GM12891 (cell line): ENCODE measurements around the gene AMELY. TPM values are rescaled to one million over a fixed set of nuclear protein-coding genes. Genes with fewer than 3 reads are reported as not detected.

Experiments used
- DNase-seq: peaks from one replicate; pipeline ENCODE4 v3.0.0; 2011; ENCODE audit warnings: low spot score; ENCODE audit not compliant: insufficient read length
- FAIRE-seq: peaks from 2 replicates; lab custom pipeline; 2011; peaks lifted over from hg19 to GRCh38; lab: Jason Lieb, UNC
- PAX5 ChIP-seq: IDR thresholded peaks from 2 replicates; pipeline ENCODE4 v1.6.1; 2011; ENCODE audit warnings: low read length, moderate library complexity, mild to moderate bottlenecking; ENCODE audit not compliant: insufficient read depth, severe bottlenecking
- POLR2A ChIP-seq: IDR thresholded peaks from 2 replicates; pipeline ENCODE4 v1.6.1; 2011; ENCODE audit warnings: low read depth, low read length, control low read depth
- POLR2AphosphoS5 ChIP-seq: IDR thresholded peaks from 2 replicates; pipeline ENCODE4 v1.6.1; 2011; ENCODE audit warnings: low read depth, low read length, control low read depth
- POU2F2 ChIP-seq: IDR thresholded peaks from 2 replicates; pipeline ENCODE4 v1.6.1; 2011; ENCODE audit warnings: low read depth, mild to moderate bottlenecking, control low read depth, low read length, moderate library complexity
- SPI1 ChIP-seq: IDR thresholded peaks from 2 replicates; pipeline ENCODE4 v1.6.1; 2011; ENCODE audit warnings: low read depth, low read length, control low read depth
- TAF1 ChIP-seq: IDR thresholded peaks from 2 replicates; pipeline ENCODE4 v1.6.1; 2011; ENCODE audit warnings: low read depth, low read length, control low read depth
- polyA plus RNA-seq: library from polyadenylated mRNA; unstranded; fragments of >200 nt; gene quantifications from one replicate; pipeline ENCODE4 v1.2.1, GENCODE V29; 2012; ENCODE audit warnings: low read depth, missing spikeins, inconsistent platforms; ENCODE audit not compliant: missing spikeins

The AMELY gene, protein sequence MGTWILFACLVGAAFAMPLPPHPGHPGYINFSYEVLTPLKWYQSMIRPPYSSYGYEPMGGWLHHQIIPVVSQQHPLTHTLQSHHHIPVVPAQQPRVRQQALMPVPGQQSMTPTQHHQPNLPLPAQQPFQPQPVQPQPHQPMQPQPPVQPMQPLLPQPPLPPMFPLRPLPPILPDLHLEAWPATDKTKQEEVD
- polyA plus RNA-seq: not detected

DNA sequence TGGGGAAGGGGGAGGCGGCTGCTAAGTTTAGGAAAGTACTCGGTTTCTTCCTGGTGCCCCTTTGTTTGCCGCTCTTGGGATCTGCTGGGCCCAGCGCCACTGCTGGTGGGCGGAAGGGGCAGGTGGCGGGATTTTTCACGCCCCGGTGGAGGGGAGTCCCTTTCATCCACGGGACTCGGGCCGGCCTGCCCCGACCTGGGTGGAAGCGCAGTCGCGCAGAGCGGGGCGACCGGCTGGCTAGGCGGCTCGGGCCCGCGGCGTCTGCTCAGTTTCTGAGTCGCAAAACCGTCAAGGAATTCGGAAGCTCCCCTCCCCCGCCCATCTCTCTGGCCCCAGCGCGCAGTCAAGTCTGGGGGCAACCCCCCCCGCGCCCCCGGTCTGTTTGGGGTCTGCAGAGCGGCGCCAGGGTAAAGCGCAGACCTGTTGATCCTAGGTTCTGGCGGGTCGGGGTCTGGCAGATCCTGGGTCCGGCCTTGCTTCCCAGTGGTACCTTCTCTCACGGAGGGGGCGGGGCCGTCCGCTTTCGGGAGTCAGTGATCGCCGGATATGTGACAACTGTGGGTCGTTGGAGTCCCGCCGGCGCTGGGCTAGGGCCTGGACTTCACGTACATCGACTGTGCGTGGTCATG lies at the start of gene AMELY:
TSS of gene AMELY (minus strand) at position 500 of the 629 bp plus-strand sequence. CDS start 39,144 bp downstream, outside the sequence.
- FAIRE-seq: no peak
- DNase-seq: no peak

DNA sequence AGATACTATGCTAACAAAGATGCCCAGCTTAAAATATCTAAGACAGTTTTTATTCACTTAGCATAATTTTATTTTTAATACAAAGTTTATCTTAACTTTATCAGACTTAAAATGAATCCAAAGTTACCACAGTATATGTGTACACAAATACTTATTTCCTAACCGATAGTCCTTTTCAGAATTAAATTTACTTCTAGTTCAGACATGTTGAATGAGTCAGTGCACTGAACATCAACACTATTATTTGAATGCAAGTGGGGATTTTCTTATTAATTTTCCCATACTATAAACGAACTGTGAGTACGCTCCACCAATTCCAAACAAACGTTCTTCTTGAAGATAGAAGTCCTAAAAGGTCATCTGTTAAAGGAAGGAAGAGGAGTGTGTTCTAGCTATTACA lies 38.4 kb upstream of the AMELY start:
- no peak for FAIRE-seq
- TF ChIP-seq PAX5: no peak
- no peak for TF ChIP-seq POLR2AphosphoS5
- no peak for TF ChIP-seq TAF1
- no peak for TF ChIP-seq POU2F2
- TF ChIP-seq SPI1: no peak
- no peak for TF ChIP-seq POLR2A
- no peak for DNase-seq

More for the DNA sequence above, at the start of gene AMELY:
- TF ChIP-seq POU2F2: no peak
- no peak for TF ChIP-seq SPI1
- no peak for TF ChIP-seq POLR2A
- TF ChIP-seq TAF1: no peak
- TF ChIP-seq PAX5: no peak
- TF ChIP-seq POLR2AphosphoS5: no peak

DNA sequence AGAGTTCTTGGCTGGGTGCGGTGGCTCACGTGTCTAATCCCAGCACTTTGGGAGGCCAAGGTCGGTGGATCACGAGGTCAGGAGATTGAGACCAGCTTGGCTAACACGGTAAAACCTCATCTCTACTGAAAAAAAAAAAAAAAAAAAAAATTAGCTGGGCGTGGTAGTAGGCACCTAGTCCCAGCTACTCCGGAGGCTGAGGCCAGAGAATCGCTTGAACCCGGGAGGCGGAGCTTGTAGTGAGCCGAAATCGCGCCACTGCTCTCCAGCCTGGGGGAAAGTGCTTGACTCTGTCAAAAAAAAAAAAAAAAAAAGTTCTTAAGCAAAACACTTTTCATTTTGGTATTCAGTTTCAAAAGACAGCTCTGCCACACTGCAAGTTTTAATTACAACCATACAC lies 36.8 kb upstream of the AMELY start:
- DNase-seq (no peak), FAIRE-seq (no peak)
- TF ChIP-seq POLR2AphosphoS5: no peak

DNA sequence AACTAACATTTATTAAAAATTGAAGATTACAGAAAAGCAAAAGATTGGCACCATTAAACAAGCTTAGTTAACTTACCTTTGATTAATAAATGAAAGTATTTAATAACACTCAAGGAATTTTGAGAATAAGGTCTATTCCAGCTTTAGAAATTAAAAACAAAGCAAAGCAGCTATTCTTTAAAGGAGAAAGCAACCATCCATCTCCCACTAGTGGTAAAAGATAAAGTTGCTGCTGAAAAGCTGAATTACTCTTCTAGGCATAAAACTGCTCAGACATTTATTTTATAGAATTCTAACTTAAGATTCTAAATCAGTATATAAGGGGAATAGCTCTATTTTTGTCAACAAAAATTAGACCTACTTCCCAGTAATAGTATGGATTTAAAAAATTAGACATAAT lies 36.1 kb upstream of the AMELY start:
- TF ChIP-seq POU2F2 (no peak), POLR2AphosphoS5 (no peak), PAX5 (no peak), SPI1 (no peak), TAF1 (no peak), POLR2A (no peak)
- DNase-seq (no peak), FAIRE-seq (no peak)

DNA sequence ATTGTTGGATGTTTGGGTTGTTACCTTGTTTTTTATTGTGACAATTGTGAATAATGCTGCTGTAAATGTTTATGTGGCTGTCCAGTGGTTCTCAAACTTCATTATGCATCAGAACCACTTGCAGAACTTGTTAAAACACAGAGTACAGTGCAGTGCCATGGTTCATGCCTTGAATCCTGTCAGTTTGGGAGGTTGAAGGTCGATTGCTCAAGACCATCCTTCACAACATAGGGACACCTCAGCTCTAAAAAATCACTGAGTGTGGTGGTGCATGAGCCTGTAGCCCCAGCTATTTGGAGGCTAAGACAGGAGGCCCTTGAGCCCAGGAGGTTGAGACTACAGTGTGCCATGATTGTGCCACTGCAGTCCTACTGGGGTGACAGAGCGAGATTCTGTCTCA lies 23.9 kb upstream of the AMELY start:
- no peak for DNase-seq
- FAIRE-seq: no peak

DNA sequence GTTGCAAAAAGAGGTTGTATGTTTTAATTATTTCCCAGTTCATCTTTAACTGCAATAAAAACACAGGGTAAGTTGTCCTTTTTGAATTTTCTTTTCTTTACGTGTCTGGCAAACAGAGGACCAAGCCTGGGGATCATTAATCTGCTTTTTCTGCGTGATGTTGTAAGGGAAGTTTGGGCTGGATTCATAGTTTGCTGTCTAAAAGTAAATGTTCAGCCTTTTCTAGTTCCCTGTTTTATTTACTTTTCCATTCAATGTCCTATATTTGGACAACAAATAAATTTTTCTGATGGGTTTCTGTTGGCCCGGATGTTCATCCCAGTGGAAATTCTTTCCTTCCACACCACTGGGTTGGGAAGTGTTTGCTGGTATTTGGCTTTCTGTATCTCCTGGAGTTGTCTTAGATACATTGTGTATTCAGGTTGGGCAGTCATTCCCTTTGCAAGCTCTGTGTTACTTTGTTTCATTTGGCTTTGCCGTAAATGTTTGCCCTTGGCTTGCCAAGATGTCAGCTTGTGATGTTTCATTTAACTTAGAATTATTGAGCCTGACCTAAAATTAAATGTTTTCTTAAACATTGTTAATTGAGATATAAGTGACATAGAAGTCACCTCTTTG lies 20.3 kb upstream of the AMELY start:
- TF ChIP-seq POLR2AphosphoS5: no peak
- TF ChIP-seq POLR2A: no peak
- TF ChIP-seq PAX5: no peak
- no peak for TF ChIP-seq TAF1
- no peak for TF ChIP-seq POU2F2
- no peak for TF ChIP-seq SPI1
- DNase-seq (no peak), FAIRE-seq (no peak)

More for the DNA sequence above, 23.9 kb upstream of the AMELY start:
- no peak for TF ChIP-seq TAF1
- no peak for TF ChIP-seq PAX5
- TF ChIP-seq POLR2A: no peak
- TF ChIP-seq POLR2AphosphoS5: no peak
- TF ChIP-seq POU2F2: no peak
- no peak for TF ChIP-seq SPI1

DNA sequence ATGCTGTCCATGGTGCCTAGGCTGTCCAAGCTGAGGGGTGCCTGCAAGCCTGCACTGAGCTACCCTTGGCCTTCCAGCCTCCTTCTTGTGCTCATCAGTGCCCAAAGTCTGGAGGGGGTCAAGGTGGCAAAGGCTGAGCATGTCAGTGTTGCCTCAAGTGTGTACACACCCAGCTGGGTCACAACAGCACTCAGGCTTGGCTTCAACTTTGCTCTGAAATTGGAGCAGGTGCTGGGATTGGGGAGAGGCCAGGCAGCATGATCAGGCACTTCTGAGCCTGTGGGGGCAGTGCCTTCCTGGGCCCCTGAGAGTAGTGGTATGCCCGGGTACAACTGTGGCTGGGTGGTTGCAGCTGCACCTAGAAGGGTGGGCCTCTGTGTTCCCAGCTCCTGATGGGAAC lies 17.7 kb upstream of the AMELY start:
- FAIRE-seq: no peak
- no peak for DNase-seq
- no peak for TF ChIP-seq POU2F2
- no peak for TF ChIP-seq SPI1
- TF ChIP-seq TAF1: no peak
- TF ChIP-seq PAX5: no peak
- no peak for TF ChIP-seq POLR2A
- TF ChIP-seq POLR2AphosphoS5: no peak

DNA sequence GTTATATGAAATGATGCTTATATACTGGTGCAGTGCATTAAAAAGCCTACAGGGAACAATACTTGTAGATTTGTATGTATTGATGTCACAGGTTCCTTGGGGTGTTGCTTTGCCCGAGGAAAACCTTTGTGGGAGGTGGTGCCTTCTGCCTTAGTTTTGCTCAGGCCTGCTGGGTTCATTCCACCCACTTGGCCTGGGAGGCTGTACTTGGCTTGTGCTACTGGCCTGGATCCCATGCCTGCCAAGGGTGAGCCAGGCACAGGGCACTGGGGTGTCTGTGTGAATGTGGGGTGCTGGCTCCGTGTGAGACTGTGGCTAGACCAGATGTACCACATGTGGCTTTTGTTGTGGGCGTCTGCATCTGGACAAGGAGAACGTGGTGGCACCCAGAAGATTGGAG lies 16.7 kb upstream of the AMELY start:
- TF ChIP-seq TAF1: no peak
- TF ChIP-seq POU2F2: no peak
- TF ChIP-seq PAX5: no peak
- TF ChIP-seq SPI1: no peak
- no peak for TF ChIP-seq POLR2AphosphoS5
- TF ChIP-seq POLR2A: no peak
- FAIRE-seq (no peak), DNase-seq (no peak)

DNA sequence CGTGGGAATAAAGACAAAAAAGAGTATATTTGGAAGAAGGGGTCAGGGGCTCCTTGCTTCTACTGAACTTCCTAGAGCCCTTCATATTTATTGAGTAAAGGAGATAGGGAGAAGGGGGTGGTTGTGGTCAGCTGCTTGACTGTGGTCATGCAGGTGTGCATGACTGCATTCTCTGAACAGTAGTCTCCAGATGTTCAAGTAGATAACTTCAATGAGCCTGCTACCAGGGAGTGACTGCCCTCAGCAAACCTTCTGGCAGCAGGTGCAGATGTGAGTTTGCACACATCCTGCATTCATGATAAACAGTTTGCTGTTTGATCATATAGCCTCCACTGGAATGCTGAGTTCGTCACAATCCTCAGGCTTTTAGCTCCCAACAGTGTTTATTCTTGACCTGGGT lies 9.5 kb upstream of the AMELY start:
- no peak for TF ChIP-seq POLR2AphosphoS5
- no peak for TF ChIP-seq PAX5
- no peak for TF ChIP-seq POU2F2
- TF ChIP-seq POLR2A: no peak
- no peak for TF ChIP-seq SPI1
- TF ChIP-seq TAF1: no peak
- FAIRE-seq (no peak), DNase-seq (no peak)

DNA sequence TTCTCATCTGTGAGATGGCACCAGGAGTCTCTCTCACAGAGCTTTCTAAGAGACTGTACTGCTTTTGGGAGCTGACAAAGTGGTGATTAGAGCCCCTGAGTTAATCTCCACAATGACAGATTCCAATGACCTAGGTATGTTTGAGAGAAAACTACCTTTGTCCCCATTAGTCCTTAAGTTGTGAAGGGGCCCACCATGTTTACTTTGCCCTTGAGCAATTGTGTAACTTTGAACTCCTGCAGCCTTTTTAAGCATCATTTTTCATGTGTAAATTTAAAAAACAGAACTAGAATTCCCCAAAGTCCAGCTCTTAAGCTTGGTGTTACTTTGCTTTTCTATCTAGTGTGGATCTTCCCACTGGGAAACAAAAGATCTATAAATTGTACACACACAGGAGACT lies 1.8 kb upstream of the AMELY start:
- no peak for TF ChIP-seq POU2F2
- no peak for TF ChIP-seq POLR2A
- no peak for TF ChIP-seq PAX5
- no peak for TF ChIP-seq SPI1
- TF ChIP-seq POLR2AphosphoS5: no peak
- TF ChIP-seq TAF1: no peak
- no peak for DNase-seq
- FAIRE-seq: no peak
